Mesendoderm (in vitro differentiated cells): ENCODE data around the gene ZNF726.

ENCODE experiments used
- DNase-seq: peaks from one replicate; pipeline ENCODE4 v3.0.0; 2013
- H2AK5ac ChIP-seq: 2 replicates; pipeline ENCODE4 v1.6.1; 2013; ENCODE audit warnings: low read length, inconsistent platforms
- H2BK120ac ChIP-seq: 2 replicates; pipeline ENCODE4 v1.6.1; 2013; ENCODE audit warnings: low read depth, mild to moderate bottlenecking, low read length, moderate library complexity, mixed read lengths
- H2BK15ac ChIP-seq: replicated peaks from 2 replicates; pipeline ENCODE4 v1.6.1; 2013; ENCODE audit warnings: low read depth, mild to moderate bottlenecking, moderate library complexity
- H2BK5ac ChIP-seq: 2 replicates; pipeline ENCODE4 v1.6.1; 2013; ENCODE audit warnings: low read length, inconsistent platforms
- H3K18ac ChIP-seq: 2 replicates; pipeline ENCODE4 v1.6.1; 2013; ENCODE audit warnings: mild to moderate bottlenecking, low read length, mixed read lengths
- H3K23ac ChIP-seq: one replicate; pipeline ENCODE4 v1.6.1; 2013; ENCODE audit warnings: low read length
- H3K27ac ChIP-seq: 2 replicates; pipeline ENCODE4 v1.5.1; 2013; ENCODE audit warnings: low read depth, mild to moderate bottlenecking, inconsistent platforms, low read length, moderate library complexity
- H3K27me3 ChIP-seq: 2 replicates; pipeline ENCODE4 v1.6.1; 2013; ENCODE audit warnings: low read length, control low read depth, mild to moderate bottlenecking, inconsistent platforms; ENCODE audit not compliant: insufficient read depth, poor library complexity
- H3K36me3 ChIP-seq: 2 replicates; pipeline ENCODE4 v1.6.1; 2013; ENCODE audit warnings: low read length, inconsistent platforms; ENCODE audit not compliant: control insufficient read depth, insufficient read depth
- H3K4ac ChIP-seq: one replicate; pipeline ENCODE4 v1.6.1; 2013; ENCODE audit warnings: low read depth, mild to moderate bottlenecking, low read length, moderate library complexity
- H3K4me1 ChIP-seq: 2 replicates; pipeline ENCODE4 v1.6.1; 2013; ENCODE audit warnings: low read depth, low read length, inconsistent platforms; ENCODE audit not compliant: control insufficient read depth
- H3K4me2 ChIP-seq: 2 replicates; pipeline ENCODE4 v1.6.1; 2013; ENCODE audit warnings: low read length
- H3K4me3 ChIP-seq: 2 replicates; pipeline ENCODE4 v1.5.1; 2013; ENCODE audit warnings: mild to moderate bottlenecking, low read length
- H3K56ac ChIP-seq: one replicate; pipeline ENCODE4 v1.6.1; 2013; ENCODE audit warnings: low read length
- H3K79me1 ChIP-seq: 2 replicates; pipeline ENCODE4 v1.6.1; 2013; ENCODE audit warnings: low read length, inconsistent platforms
- H3K79me2 ChIP-seq: 2 replicates; pipeline ENCODE4 v1.6.1; 2013; ENCODE audit warnings: mild to moderate bottlenecking, low read length; ENCODE audit not compliant: control insufficient read depth, insufficient read depth
- H3K9ac ChIP-seq: 2 replicates; pipeline ENCODE4 v1.6.1; 2013; ENCODE audit warnings: low read length, inconsistent platforms
- H4K5ac ChIP-seq: one replicate; pipeline ENCODE4 v1.6.1; 2013; ENCODE audit warnings: low read length
- H4K8ac ChIP-seq: one replicate; pipeline ENCODE4 v1.6.1; 2013; ENCODE audit warnings: low read depth, mild to moderate bottlenecking, control low read depth, low read length, moderate library complexity
- WGBS: extraction: QIAGEN DNeasy Blood & Tissue Kit; methylation state at CpG from one replicate; pipeline ENCODE4 v1.1.7; 2013; ENCODE audit warnings: low lambda C conversion rate, missing lambda C conversion rate; ENCODE audit not compliant: insufficient coverage; ENCODE audit errors: extremely low coverage; 5-methylcytosine and 5-hydroxymethylcytosine counted together

ZNF726 gene

DNA sequence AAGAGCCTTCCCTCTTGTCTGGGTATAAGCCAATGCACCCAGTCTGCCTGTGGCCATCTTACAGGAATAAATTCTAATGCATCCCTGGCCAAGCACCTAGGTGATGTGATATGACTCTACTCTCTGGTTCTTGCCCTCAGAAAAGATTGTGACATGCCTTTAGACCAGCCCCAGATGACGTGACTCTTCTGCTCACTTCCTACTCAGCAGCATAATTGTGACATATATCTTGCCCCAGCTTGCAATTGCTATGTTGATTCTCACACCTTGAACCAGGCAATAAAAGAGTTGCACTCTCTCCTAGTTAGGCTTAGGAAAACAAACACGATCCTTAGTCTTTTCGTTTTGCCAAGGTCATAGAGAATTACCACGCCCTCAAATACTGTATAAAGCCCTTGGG lies 13.3 kb upstream of the ZNF726 start:
- Histone ChIP-seq H3K36me3 (no peaks in the 10 kb centered on the region), H3K23ac (no peak overlapping the region), H3K4me2 (no peak overlapping the region), H3K56ac (no peak overlapping the region), H2BK15ac (no peak overlapping the region), H3K27ac (no peak overlapping the region), H3K4me3 (no peak overlapping the region), H3K9ac (no peak overlapping the region), H2BK120ac (no peak overlapping the region), H3K27me3 (no peaks in the 10 kb centered on the region), H3K79me1 (no peaks in the 10 kb centered on the region), H3K79me2 (no peaks in the 10 kb centered on the region), H2BK5ac (no peak overlapping the region), H3K4ac (no peak overlapping the region), H3K4me1 (no peaks in the 10 kb centered on the region), H4K5ac (no peak overlapping the region), H4K8ac (no peak overlapping the region), H3K18ac (no peak overlapping the region), H2AK5ac (no peak overlapping the region)
- DNase-seq = no peak
- no CpG with 5 or more reads among the region's 4 CpGs for WGBS

DNA sequence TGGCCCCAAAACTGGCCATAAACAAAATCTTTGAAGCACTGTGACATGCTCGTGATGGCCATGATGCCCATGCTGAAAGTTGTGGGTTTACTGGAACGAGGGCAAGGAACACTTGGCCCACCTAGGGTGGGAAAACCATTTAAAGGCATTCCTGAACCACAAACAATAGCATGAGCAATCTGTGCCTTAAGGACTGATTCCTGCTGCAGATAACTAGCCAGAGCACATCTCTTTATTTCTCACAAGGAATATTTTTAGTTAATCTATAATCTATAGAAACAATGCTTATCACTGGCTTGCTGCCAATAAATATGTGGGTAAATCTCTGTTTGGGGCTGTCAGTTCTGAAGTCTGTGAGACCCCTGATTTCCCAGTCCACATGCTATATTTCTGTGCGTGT lies 10.3 kb upstream of the ZNF726 start:
- DNase-seq = no peak
- no peak overlapping the region for H3K4me3 ChIP-seq
- H3K4me1 ChIP-seq = no peaks in the 10 kb centered on the region
- no peak overlapping the region for H2BK120ac ChIP-seq
- H2AK5ac ChIP-seq = no peak overlapping the region
- no peak overlapping the region for H3K4me2 ChIP-seq
- no peaks in the 10 kb centered on the region for H3K27me3 ChIP-seq
- no peaks in the 10 kb centered on the region for H3K79me2 ChIP-seq
- H3K79me1 ChIP-seq = no peaks in the 10 kb centered on the region
- no peak overlapping the region for H3K56ac ChIP-seq
- H2BK15ac ChIP-seq = no peak overlapping the region
- no peak overlapping the region for H3K4ac ChIP-seq
- no peak overlapping the region for H3K9ac ChIP-seq
- no peak overlapping the region for H3K18ac ChIP-seq
- no peak overlapping the region for H4K5ac ChIP-seq
- H2BK5ac ChIP-seq = no peak overlapping the region
- no peaks in the 10 kb centered on the region for H3K36me3 ChIP-seq
- no peak overlapping the region for H3K23ac ChIP-seq
- no CpG with 5 or more reads among the region's 3 CpGs for WGBS
- H4K8ac ChIP-seq = no peak overlapping the region
- H3K27ac ChIP-seq = no peak overlapping the region

DNA sequence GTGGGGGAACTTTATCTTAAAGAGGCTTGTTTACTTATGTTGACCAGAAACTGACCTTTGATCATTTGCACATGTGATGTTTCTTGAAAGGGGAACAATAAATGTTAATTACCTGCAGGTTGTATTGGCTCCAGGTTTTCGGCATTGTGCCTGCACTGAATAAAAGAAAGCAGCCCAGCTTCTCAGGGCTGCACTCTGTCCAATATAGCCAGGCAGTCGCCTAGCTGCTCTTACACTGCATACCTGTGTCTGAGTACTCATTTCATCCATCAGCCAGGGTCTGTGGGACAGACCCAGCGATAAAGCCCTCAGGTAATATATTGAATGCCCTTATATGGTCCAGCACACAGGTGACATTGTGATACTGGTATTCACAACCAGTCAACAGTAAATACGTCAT lies 8.9 kb upstream of the ZNF726 start:
- Histone ChIP-seq H4K8ac (no peak overlapping the region), H3K27me3 (no peaks in the 10 kb centered on the region), H2BK15ac (no peak overlapping the region), H2BK5ac (no peak overlapping the region), H3K4me3 (no peak overlapping the region), H3K27ac (no peak overlapping the region), H3K79me2 (no peaks in the 10 kb centered on the region), H3K4ac (no peak overlapping the region), H3K56ac (no peak overlapping the region), H3K4me2 (no peak overlapping the region), H3K79me1 (no peaks in the 10 kb centered on the region), H2AK5ac (no peak overlapping the region), H3K9ac (no peak overlapping the region), H2BK120ac (no peak overlapping the region), H3K18ac (no peak overlapping the region), H3K4me1 (no peaks in the 10 kb centered on the region), H3K23ac (no peak overlapping the region), H4K5ac (no peak overlapping the region), H3K36me3 (no peaks in the 10 kb centered on the region)
- DNase-seq = no peak
- whole genome bisulfite sequencing = no CpG with 5 or more reads among the region's 4 CpGs

DNA sequence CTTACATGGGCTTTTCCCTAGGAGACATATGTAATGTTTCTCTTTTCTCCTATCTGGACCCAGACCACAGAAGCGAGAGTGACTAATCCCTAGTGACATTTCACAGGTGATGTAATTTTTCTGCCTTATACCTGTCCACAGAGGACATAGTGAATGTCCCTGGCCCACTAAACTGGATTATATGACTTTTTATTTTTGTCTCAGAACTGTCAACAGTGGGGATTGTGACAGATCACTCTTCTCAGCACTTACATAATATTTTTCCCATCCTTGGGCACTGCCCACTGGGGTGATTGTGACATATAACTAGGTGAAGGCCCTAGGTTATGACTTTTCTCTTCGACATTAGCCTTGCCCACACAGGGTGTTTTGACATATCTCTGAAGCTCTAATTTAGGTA lies 7.9 kb upstream of the ZNF726 start:
- Histone ChIP-seq H3K79me1 (no peaks in the 10 kb centered on the region), H3K4me1 (no peaks in the 10 kb centered on the region), H2AK5ac (no peak overlapping the region), H3K4me2 (no peak overlapping the region), H3K18ac (no peak overlapping the region), H3K79me2 (no peaks in the 10 kb centered on the region), H3K9ac (no peak overlapping the region), H3K4me3 (no peak overlapping the region), H3K27me3 (no peaks in the 10 kb centered on the region), H3K56ac (no peak overlapping the region), H3K4ac (no peak overlapping the region), H4K8ac (no peak overlapping the region), H3K36me3 (no peaks in the 10 kb centered on the region), H2BK15ac (no peak overlapping the region), H3K27ac (no peak overlapping the region), H2BK120ac (no peak overlapping the region), H4K5ac (no peak overlapping the region), H2BK5ac (no peak overlapping the region), H3K23ac (no peak overlapping the region)
- no peak for DNase-seq
- no CpG with 5 or more reads among the region's 2 CpGs for WGBS

DNA sequence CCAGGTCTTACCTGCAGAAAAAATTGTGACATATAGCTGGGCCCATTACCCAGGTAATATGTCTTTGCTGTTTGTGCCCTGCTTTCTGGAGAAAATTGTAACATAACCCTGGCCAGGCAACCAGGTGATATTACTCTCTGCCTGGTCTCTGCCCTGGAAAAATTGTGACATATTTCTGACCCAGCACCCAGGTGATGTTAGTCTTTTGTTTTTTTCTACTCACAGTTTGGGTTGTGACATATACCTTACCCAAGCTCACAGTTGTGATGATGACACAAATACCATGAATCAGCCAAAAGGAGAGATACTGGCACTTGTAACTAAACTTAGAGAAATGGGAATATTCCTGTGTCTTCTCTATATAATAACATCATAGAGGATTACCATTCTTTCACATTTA lies 6.5 kb upstream of the ZNF726 start:
- Histone ChIP-seq H3K23ac (no peak overlapping the region), H2BK120ac (no peak overlapping the region), H3K79me2 (no peaks in the 10 kb centered on the region), H2AK5ac (no peak overlapping the region), H3K4ac (no peak overlapping the region), H2BK15ac (no peak overlapping the region), H3K27ac (no peak overlapping the region), H3K27me3 (no peaks in the 10 kb centered on the region), H3K4me1 (no peaks in the 10 kb centered on the region), H3K56ac (no peak overlapping the region), H4K5ac (no peak overlapping the region), H3K4me2 (no peak overlapping the region), H2BK5ac (no peak overlapping the region), H3K36me3 (no peaks in the 10 kb centered on the region), H3K9ac (no peak overlapping the region), H3K79me1 (no peaks in the 10 kb centered on the region), H3K4me3 (no peak overlapping the region), H4K8ac (no peak overlapping the region), H3K18ac (no peak overlapping the region)
- no peak for DNase-seq

DNA sequence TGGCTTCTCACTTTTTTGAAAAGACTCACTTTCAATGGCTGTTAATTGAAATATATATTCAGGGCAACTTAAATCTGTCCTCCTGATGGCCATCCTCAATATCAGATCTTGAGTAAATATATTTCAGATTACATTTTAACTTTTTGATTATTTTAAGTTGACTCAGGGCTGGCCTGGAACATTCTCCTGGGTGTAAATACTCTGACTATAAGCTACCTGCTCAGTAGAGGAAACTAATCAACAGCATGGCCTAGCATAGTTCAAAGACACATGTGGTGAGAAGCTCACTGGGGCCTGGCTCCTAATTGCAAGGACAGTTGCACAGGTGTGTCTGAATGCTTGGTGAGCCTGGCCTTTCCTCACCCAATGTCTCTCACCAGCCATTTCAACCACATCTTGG lies 5.5 kb upstream of the ZNF726 start:
- Histone ChIP-seq H3K4me1 (no peaks in the 10 kb centered on the region), H4K5ac (no peak overlapping the region), H2BK15ac (no peak overlapping the region), H3K79me2 (no peaks in the 10 kb centered on the region), H3K9ac (no peak overlapping the region), H3K23ac (no peak overlapping the region), H3K4me3 (no peak overlapping the region), H3K27ac (no peak overlapping the region), H3K4me2 (no peak overlapping the region), H2BK5ac (no peak overlapping the region), H3K27me3 (no peaks in the 10 kb centered on the region), H3K79me1 (no peaks in the 10 kb centered on the region), H3K36me3 (no peaks in the 10 kb centered on the region), H3K56ac (no peak overlapping the region), H3K4ac (no peak overlapping the region), H4K8ac (no peak overlapping the region), H2AK5ac (no peak overlapping the region), H3K18ac (no peak overlapping the region), H2BK120ac (no peak overlapping the region)
- DNase-seq = no peak
